Activated CD4-positive, alpha-beta memory T cell treated with anti-CD3 and anti-CD28 coated beads, Interleukin-2, amount 10 ng/mL, durations not matched to agents 7 days and 5 days (primary cell): ENCODE data around the gene LRIG1. TPM values are rescaled to one million over a fixed set of nuclear protein-coding genes. Genes with fewer than 3 reads are reported as not detected.

Experiments used
- CTCF ChIA-PET: fragments of 350-600 bp; sonication (Branson Sonifier 250); formaldehyde crosslinking; loops from one replicate; lab custom pipeline; 2021; ENCODE audit warnings: antibody characterized with exemption, inconsistent platforms; lab: Charles Lee
- POLR2A ChIA-PET: fragments of 350-600 bp; sonication (Branson Sonifier 250); formaldehyde crosslinking; loops from one replicate; lab custom pipeline; 2021; ENCODE audit warnings: antibody characterized with exemption; lab: Charles Lee
- DNase-seq: peaks from one replicate; pipeline ENCODE4 v3.0.0-alpha.2; 2020
- H3K27ac Mint-ChIP-seq: one replicate; pipeline ENCODE4 v1.8.0; 2021; ENCODE audit warnings: mild to moderate bottlenecking, mixed read lengths
- H3K27me3 Mint-ChIP-seq: one replicate; pipeline ENCODE4 v1.8.0; 2021; ENCODE audit warnings: mixed read lengths
- H3K36me3 Mint-ChIP-seq: one replicate; pipeline ENCODE4 v1.8.0; 2021; ENCODE audit warnings: low read depth, mixed read lengths
- H3K4me1 Mint-ChIP-seq: one replicate; pipeline ENCODE4 v1.8.0; 2021; ENCODE audit warnings: mixed read lengths
- H3K4me3 Mint-ChIP-seq: one replicate; pipeline ENCODE4 v1.8.0; 2021; ENCODE audit warnings: mild to moderate bottlenecking, mixed read lengths
- H3K9me3 Mint-ChIP-seq: one replicate; pipeline ENCODE4 v1.8.0; 2021; ENCODE audit warnings: mixed read lengths
- total RNA-seq, 2 experiments: library from RNA; stranded (reverse); gene quantifications; one replicate each; pipeline ENCODE4 v1.2.3, GENCODE V29; 2021

LRIG1 gene
- total RNA-seq, 2 experiments from 2014 or later, result 43.0 to 43.7 TPM

DNA sequence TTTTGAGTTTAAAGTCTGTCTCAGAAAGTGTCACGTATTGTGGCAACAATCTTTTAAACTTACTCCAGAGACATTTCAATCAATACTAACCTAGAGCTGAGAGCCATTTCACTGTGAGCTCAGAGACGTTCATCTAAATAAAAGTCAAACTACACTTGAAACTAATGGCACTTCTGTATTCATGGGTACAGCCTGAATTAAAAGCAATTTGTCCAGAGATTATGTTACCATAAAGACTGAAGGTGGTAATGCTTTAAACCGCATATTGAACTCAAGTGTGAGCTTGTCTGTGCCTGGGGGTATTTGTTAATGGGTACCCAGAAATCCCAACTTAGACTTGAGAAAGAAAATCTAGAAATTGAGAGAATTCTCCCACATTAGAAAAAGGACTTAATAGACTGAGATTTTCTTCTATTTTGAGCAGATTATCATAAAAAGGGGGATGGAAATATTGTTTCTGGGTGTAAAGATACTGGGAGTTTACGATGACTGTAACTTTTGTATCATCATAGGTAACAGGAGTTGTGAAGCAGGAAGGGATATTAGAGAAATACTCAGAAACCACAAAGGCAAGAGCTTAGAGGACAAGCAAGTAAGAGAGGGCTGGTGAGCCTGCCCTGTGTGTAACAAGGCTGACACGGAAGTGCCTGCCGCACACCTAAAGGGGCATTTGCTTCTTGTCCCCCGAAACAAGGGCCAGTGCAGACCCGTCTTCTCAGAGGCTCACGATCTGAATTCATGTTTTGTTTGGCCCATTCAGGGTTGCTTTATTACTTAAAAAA, 36.9 kb downstream of the LRIG1 start:
- Mint-ChIP-seq H3K36me3 (peaks cover 33% of the 10 kb centered on the region), H3K27me3 (no peaks in the 10 kb centered on the region), H3K27ac (no peak overlapping the region), H3K4me1 (peaks cover 41% of the 10 kb centered on the region), H3K9me3 (no peaks in the 10 kb centered on the region), H3K4me3 (no peak overlapping the region)
- DNase-seq, result no peak
- ChIA-PET POLR2A (interaction anchor here (1.7 kb wide), 1 partner anchor 13 kb away, joined by 4 read pairs; no protein-coding TSS in a partner anchor), CTCF (interaction anchor here (1.2 kb wide), 1 partner anchor 10 kb away, joined by 3 read pairs; no protein-coding TSS in a partner anchor)

DNA sequence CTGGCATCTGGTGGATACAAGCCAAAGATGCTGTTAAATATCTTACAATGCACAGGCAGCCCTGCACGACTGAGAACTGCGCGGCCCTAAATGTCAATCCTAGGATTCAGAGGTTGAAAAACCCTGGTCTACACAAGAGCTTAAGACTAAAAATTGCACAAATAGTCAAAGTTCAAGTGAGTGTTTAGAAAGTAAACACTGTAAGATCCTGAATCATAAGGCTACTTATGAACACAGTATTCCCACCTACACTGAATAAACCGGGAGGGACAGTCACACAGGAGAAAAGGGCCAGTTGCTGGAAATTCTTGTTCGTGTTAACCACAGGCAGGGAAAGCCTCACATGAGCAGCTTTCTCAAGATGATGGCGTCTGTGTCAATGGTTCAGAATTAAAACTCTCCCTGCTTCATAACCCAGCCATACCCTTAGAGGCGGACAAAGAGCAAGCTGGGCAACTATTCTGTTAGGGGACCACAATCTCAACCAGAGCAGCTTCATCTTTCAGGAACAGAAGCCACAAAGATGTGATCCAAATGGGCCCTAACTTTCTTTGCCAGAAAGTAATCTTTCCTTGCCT, 37.7 kb downstream of the LRIG1 start:
- no peaks in the 10 kb centered on the region for H3K9me3 Mint-ChIP-seq
- no peak overlapping the region for H3K4me3 Mint-ChIP-seq
- H3K27me3 Mint-ChIP-seq, result no peaks in the 10 kb centered on the region
- DNase-seq, result no peak
- ChIA-PET POLR2A (interaction anchor here (1.7 kb wide), 1 partner anchor 13 kb away, joined by 4 read pairs; no protein-coding TSS in a partner anchor), CTCF (interaction anchor here (1.2 kb wide), 1 partner anchor 9 kb away, joined by 3 read pairs; no protein-coding TSS in a partner anchor)
- peaks cover 33% of the 10 kb centered on the region for H3K4me1 Mint-ChIP-seq
- H3K27ac Mint-ChIP-seq, result no peak overlapping the region
- peaks cover 30% of the 10 kb centered on the region for H3K36me3 Mint-ChIP-seq

DNA sequence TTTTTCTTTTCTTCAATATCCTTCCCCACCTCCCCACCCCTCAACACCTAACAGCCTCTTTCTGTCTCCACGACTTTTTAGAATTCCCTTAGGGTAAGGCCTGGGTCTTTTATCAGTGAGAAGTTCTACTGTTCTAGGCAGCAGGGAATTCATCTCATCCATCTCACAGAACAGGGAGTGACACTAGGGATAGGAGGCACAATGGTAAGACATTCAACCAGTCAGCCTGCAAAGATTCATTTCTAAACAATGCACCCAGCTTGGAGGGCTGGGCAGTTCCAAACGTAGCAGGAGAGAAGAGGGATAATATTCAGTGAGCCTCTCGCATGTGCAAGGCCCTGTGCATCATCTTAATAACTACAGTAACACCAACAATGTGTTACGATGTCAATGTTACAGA, 43.6 kb downstream of the LRIG1 start:
- ChIA-PET CTCF (no interaction called here), POLR2A (interaction anchor here (2.3 kb wide), 1 partner anchor 26 kb away, joined by 5 read pairs; no protein-coding TSS in a partner anchor)
- DNase-seq, result no peak
- Mint-ChIP-seq H3K27ac (no peak overlapping the region), H3K9me3 (no peaks in the 10 kb centered on the region), H3K4me1 (peaks cover 26% of the 10 kb centered on the region), H3K4me3 (no peak overlapping the region), H3K27me3 (no peaks in the 10 kb centered on the region), H3K36me3 (peaks cover 38% of the 10 kb centered on the region)

DNA sequence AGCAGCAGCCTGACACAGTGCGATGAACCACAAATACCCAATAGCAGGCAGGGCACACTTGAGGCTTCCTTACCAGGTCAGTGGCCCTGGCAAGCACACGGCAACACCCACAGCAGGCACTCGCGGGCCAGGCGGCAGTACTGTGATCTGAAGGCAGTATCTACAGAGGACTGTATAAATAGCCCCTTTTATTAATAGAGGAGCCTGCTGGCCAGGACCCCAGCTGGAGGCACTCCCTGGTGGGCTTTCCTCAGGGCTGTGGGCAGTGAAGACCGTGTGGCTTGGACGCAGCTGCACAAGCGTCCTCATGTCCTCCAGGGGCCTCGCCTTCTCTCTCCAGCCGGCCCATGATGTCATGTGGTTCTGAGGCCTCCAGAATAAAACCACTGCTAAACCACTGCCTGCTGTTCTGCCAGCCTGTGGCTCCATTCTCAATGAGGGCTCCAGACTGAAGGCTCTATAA, 44.1 kb downstream of the LRIG1 start:
- CTCF ChIA-PET, result no interaction called here

DNA sequence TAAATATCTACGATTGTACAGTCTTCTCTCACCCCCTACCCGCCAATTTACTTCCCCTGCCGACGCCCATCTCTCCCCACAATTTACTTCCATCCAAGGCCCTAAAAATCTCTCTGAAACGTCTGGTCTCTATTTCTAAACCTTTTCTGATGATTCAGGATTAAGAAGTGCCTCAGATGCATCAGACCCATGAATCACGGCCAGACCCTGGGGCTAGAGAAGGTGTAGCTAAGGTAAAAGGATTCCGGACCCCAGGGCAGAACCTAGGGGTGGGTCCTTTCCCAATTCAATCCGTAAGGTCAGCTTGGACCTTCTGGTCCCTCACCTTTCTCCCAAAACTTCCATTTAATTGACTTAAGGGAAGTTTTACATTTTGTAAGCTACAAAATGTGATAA, 46.4 kb downstream of the LRIG1 start:
- Mint-ChIP-seq H3K4me3 (no peak overlapping the region), H3K4me1 (peaks cover 21% of the 10 kb centered on the region), H3K9me3 (no peaks in the 10 kb centered on the region), H3K27me3 (no peaks in the 10 kb centered on the region), H3K36me3 (peaks cover 38% of the 10 kb centered on the region), H3K27ac (no peak overlapping the region)
- no peak for DNase-seq
- POLR2A ChIA-PET, result no interaction called here
- CTCF ChIA-PET, result interaction anchor here (1.2 kb wide), 1 partner anchor 9 kb away, joined by 3 read pairs; no protein-coding TSS in a partner anchor

More for the DNA sequence above, 44.1 kb downstream of the LRIG1 start:
- H3K27ac Mint-ChIP-seq, result no peak overlapping the region
- no peaks in the 10 kb centered on the region for H3K9me3 Mint-ChIP-seq
- DNase-seq, result no peak
- POLR2A ChIA-PET, result interaction anchor here (2.3 kb wide), 1 partner anchor 26 kb away, joined by 5 read pairs; no protein-coding TSS in a partner anchor
- H3K4me3 Mint-ChIP-seq, result no peak overlapping the region
- H3K4me1 Mint-ChIP-seq, result peaks cover 26% of the 10 kb centered on the region
- H3K36me3 Mint-ChIP-seq, result peaks cover 35% of the 10 kb centered on the region
- H3K27me3 Mint-ChIP-seq, result no peaks in the 10 kb centered on the region

DNA sequence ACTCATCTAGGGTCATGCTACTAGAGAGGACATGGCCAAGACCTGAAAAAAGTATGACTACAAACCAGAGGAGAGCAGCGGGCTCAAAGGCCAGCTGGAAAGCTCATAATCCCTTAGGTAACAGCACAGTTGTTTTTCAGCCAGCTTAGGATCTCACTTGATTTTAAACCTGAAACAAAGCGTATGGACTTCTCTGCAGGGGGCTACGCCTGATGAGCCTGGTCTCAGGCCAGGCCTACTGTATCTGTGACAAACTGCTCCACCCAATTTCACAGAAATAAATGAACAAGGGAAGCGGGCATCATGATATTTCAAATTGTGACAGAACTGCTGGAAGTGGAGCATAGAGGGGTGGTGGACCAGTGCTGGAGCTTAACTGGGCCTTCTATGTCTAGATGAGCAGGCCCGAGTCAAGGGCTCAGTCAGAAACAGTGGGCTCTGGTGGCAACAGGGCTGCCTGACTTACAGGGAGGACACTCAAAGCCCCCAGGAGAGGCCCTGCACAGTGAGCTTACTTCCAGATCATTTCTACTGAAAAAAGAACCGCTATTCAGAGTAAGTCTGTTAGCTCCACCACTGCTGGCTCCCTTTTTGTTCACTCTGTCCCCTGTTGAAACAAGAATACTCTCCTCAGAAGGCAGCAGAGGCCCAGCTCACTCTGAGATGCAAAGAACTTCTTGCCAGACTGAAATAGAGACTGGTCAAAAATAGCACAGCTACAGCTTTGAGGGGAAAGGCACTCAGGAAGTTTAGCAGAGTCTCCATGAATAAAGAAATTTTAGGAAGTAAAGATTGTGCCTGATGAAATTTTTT, 47.0 kb downstream of the LRIG1 start:
- no peaks in the 10 kb centered on the region for H3K27me3 Mint-ChIP-seq
- DNase-seq, result no peak
- peaks cover 21% of the 10 kb centered on the region for H3K4me1 Mint-ChIP-seq
- ChIA-PET CTCF (interaction anchor here (0.7 to 1.2 kb wide), 2 partner anchors 10 to 46 kb away, joined by 3 to 4 read pairs; no protein-coding TSS in a partner anchor), POLR2A (interaction anchor here (0.9 kb wide), 1 partner anchor 13 kb away, joined by 3 read pairs; no protein-coding TSS in a partner anchor)
- no peaks in the 10 kb centered on the region for H3K9me3 Mint-ChIP-seq
- no peak overlapping the region for H3K27ac Mint-ChIP-seq
- H3K4me3 Mint-ChIP-seq, result no peak overlapping the region
- H3K36me3 Mint-ChIP-seq, result peaks cover 38% of the 10 kb centered on the region

DNA sequence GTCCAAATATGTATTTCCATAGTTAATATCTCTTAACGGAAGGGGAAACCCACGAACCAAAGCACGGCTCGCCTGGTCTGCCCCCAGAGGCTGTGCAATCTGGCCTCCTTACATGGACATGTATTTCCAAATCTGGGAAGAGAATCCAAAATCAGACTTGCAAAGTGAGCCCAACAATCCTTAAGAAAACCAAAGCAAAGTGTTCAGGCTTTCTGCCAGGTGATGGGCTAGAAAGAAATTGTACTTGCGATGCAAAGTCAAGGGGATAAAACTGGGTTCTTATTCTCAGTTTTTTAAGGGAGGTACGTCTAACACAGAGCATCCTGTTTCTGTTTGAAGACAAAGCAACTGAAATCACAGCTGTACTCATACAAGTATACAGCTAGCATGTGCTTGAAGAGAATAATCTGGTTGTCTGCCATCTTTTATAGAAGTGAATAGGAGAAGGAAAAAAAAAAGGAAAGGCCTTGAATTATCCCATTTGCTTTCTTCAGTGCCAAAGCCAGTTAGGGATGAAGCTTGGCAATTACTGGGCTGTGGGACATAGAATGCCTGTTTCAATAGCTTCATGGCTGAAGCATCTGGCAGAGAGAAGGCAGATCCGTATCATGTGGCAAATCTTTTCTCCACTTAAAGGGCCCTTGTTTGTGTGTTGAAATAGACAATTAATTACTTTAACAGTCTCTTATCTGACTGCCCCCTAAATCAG, 48.4 kb downstream of the LRIG1 start:
- Mint-ChIP-seq H3K27ac (no peak overlapping the region), H3K27me3 (no peaks in the 10 kb centered on the region), H3K9me3 (no peaks in the 10 kb centered on the region), H3K4me1 (peaks cover 20% of the 10 kb centered on the region), H3K36me3 (peaks cover 40% of the 10 kb centered on the region), H3K4me3 (no peak overlapping the region)
- ChIA-PET CTCF (no interaction called here), POLR2A (interaction anchor here (0.6 to 0.9 kb wide), 2 partner anchors 10 to 14 kb away, joined by 3 read pairs; no protein-coding TSS in a partner anchor)
- DNase-seq, result no peak

DNA sequence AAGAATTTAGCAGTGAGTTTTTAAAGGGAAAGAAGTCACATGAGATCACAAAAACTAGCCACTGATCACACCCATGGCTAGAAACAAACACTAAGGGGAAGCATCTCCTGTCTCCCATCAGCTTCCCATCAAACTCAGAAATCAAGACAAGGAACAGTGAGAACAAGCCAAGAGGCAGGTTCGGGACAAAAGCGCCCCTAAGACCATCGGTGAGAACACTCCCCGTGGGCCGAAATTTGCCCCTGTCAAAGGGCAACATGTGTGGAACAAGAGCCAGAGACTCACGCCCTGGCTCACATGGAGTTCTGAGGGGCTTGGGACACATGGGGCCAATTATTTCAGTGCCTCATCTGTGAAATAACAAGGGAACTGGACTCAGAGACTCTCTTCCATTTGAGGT, 49.1 kb downstream of the LRIG1 start:
- no peaks in the 10 kb centered on the region for H3K9me3 Mint-ChIP-seq
- CTCF ChIA-PET, result no interaction called here
- POLR2A ChIA-PET, result no interaction called here
- H3K27ac Mint-ChIP-seq, result no peak overlapping the region
- no peak for DNase-seq
- H3K4me3 Mint-ChIP-seq, result no peak overlapping the region
- H3K27me3 Mint-ChIP-seq, result no peaks in the 10 kb centered on the region
- peaks cover 37% of the 10 kb centered on the region for H3K36me3 Mint-ChIP-seq
- peaks cover 14% of the 10 kb centered on the region for H3K4me1 Mint-ChIP-seq

DNA sequence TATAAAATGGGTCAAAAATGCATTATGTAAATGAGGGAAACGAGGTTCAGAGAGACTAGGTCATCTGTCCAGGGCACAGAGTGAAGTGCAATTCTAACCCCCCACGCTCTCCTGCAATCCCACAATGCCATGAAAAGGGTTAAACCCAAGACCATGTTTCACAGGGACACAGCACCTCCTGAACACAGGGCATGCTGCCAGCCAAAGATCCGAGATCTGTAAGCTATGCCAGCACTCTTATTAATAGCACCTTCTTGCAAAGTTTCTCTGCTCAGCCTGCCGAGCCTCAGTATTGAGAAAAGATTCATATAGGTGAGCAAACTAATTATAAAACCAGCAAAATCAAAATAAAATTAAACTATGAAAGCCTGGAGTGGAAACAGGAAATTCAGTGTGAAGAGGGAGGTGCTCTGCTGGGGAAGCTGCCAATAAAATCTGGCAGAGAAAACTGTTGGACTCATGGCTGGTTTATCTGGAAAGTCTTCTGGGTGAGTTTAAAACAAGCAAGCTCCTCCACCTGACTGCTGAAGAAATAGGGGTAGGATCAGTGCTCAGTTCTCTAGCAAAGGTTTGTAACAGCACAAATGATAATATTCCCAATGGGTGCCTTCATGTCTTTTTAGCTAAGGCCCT, 50.3 kb downstream of the LRIG1 start:
- no peaks in the 10 kb centered on the region for H3K9me3 Mint-ChIP-seq
- no peak for DNase-seq
- no peak overlapping the region for H3K4me3 Mint-ChIP-seq
- no peak overlapping the region for H3K27ac Mint-ChIP-seq
- ChIA-PET CTCF (no interaction called here), POLR2A (interaction anchor here (1.4 kb wide), 1 partner anchor 12 kb away, joined by 4 read pairs; no protein-coding TSS in a partner anchor)
- peaks cover 32% of the 10 kb centered on the region for H3K36me3 Mint-ChIP-seq
- H3K27me3 Mint-ChIP-seq, result no peaks in the 10 kb centered on the region
- H3K4me1 Mint-ChIP-seq, result peaks cover 8% of the 10 kb centered on the region

DNA sequence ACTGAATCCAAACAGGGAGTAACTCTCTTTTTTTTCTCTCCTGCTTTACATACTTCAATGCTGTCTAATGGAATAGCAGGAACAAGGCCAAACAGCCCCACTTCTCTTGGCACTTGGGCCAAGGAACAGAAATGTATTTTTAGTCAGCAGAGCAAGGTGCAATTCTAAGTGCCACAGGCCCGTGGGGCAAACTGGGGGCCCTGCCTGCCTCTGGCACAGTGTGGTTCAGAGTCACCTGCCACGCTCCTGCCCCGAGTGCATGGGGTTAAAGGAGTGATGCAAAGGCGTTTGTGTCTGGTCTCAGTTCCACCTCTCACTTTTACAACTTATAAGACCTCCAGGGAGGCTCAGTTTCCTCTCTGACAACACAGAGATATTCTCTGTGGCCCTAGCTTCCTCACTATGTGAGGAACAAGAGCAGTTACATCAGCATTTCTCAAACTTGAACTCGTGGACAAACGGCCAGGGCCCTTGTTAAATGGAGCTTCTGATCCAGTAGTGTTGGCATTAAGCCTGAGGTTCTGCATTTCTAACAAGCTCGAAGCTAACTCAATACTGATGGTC, 51.3 kb downstream of the LRIG1 start:
- Mint-ChIP-seq H3K36me3 (peaks cover 32% of the 10 kb centered on the region), H3K4me1 (peaks cover 8% of the 10 kb centered on the region), H3K9me3 (no peaks in the 10 kb centered on the region), H3K4me3 (no peak overlapping the region), H3K27ac (no peak overlapping the region), H3K27me3 (no peaks in the 10 kb centered on the region)
- no peak for DNase-seq
- CTCF ChIA-PET, result no interaction called here
- POLR2A ChIA-PET, result interaction anchor here (1.4 kb wide), 1 partner anchor 13 kb away, joined by 4 read pairs; no protein-coding TSS in a partner anchor

DNA sequence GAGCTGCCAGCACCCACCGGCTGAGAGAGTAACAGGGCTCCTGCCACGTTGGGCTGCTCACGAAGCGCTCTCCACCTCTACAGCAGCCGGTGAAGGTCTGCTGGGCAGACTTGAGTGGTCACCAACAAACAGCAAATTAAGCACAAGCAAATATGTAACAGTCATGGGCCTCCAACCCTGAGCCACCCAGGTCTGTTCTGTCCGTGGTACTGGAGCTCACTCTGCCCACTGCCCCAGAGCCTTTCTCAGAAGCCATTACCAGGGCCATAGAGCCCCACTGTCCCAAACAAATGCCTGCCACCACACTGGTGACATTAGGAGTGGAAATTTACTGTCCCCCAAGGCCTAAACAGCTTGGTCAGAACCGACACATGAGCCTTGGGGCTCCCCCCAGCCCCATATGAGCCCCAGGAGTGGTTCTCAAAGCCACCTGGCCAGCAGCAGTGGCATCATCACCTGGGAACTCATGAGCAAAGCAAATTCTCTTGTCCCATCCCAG, 56.6 kb downstream of the LRIG1 start:
- Mint-ChIP-seq H3K27me3 (no peaks in the 10 kb centered on the region), H3K27ac (no peak overlapping the region), H3K4me3 (no peak overlapping the region), H3K9me3 (no peaks in the 10 kb centered on the region), H3K36me3 (peaks cover 24% of the 10 kb centered on the region), H3K4me1 (peaks cover 14% of the 10 kb centered on the region)
- ChIA-PET CTCF (no interaction called here), POLR2A (no interaction called here)
- no peak for DNase-seq
